ENCODE results near the gene USP1. TPM values are rescaled to one million over a fixed set of nuclear protein-coding genes. Genes with fewer than 3 reads are reported as not detected.

USP1 gene
- total RNA-seq, 2 experiments from 2014 or later = 26.2 to 28.3 TPM

GRCh38 chr1:62462370-62462769, 25.5 kb downstream of the USP1 start:
- TF ChIP-seq, protein P1, sequence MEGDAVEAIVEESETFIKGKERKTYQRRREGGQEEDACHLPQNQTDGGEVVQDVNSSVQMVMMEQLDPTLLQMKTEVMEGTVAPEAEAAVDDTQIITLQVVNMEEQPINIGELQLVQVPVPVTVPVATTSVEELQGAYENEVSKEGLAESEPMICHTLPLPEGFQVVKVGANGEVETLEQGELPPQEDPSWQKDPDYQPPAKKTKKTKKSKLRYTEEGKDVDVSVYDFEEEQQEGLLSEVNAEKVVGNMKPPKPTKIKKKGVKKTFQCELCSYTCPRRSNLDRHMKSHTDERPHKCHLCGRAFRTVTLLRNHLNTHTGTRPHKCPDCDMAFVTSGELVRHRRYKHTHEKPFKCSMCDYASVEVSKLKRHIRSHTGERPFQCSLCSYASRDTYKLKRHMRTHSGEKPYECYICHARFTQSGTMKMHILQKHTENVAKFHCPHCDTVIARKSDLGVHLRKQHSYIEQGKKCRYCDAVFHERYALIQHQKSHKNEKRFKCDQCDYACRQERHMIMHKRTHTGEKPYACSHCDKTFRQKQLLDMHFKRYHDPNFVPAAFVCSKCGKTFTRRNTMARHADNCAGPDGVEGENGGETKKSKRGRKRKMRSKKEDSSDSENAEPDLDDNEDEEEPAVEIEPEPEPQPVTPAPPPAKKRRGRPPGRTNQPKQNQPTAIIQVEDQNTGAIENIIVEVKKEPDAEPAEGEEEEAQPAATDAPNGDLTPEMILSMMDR (IDR thresholded peaks at IDR 0.05) = no peak
- H3K4me1 ChIP-seq (ENCODE audit: insufficient read depth, low read length) = no peaks in the 10 kb centered on the region
- ChIA-PET CTCF (interaction anchor here (0.5 kb wide), 1 partner anchor 46 kb away, joined by 3 read pairs; no protein-coding TSS in a partner anchor), POLR2A (no interaction called here)
- no peak overlapping the region for H3K4me3 ChIP-seq (ENCODE audit: low read length)
- ATAC-seq (ENCODE audit: poor library complexity) (no peak), DNase-seq (no peak)
- H3K36me3 ChIP-seq (ENCODE audit: insufficient read depth, low read length) = no peaks in the 10 kb centered on the region
- H3K4me3 Mint-ChIP-seq = no peak overlapping the region
- no peaks in the 10 kb centered on the region for H3K9me3 Mint-ChIP-seq
- peaks cover 31% of the 10 kb centered on the region for H3K36me3 Mint-ChIP-seq (ENCODE audit: low read depth)
- no peaks in the 10 kb centered on the region for H3K9me3 ChIP-seq (ENCODE audit: control insufficient read depth in 1 of 2, insufficient read depth in 1 of 2, low read length in 2 of 2)
- H3K27me3 Mint-ChIP-seq = no peaks in the 10 kb centered on the region
- intact Hi-C loops (cut with DNase I, micrococcal nuclease) = no loop called here
- H3K27ac Mint-ChIP-seq = no peak overlapping the region
- H3K27me3 ChIP-seq (ENCODE audit: control insufficient read depth in 1 of 2, insufficient read depth in 2 of 2, low read length in 2 of 2) = no peaks in the 10 kb centered on the region
- H3K4me1 Mint-ChIP-seq (ENCODE audit: low read depth) = no peaks in the 10 kb centered on the region
- no peak overlapping the region for H3K27ac ChIP-seq (ENCODE audit: low read depth in 1 of 2, low read length in 2 of 2)

GRCh38 chr1:62467092-62467491, 30.2 kb downstream of the USP1 start:
- ATAC-seq (ENCODE audit: poor library complexity) (no peak), DNase-seq (no peak)
- no peak overlapping the region for H3K4me3 Mint-ChIP-seq
- H3K27me3 Mint-ChIP-seq = no peaks in the 10 kb centered on the region
- H3K27ac ChIP-seq (ENCODE audit: low read depth in 1 of 2, low read length in 2 of 2) = no peak overlapping the region
- no peaks in the 10 kb centered on the region for H3K27me3 ChIP-seq (ENCODE audit: control insufficient read depth in 1 of 2, insufficient read depth in 2 of 2, low read length in 2 of 2)
- POLR2A ChIA-PET = no interaction called here
- no peaks in the 10 kb centered on the region for H3K4me1 Mint-ChIP-seq (ENCODE audit: low read depth)
- H3K4me1 ChIP-seq (ENCODE audit: insufficient read depth, low read length) = no peaks in the 10 kb centered on the region
- TF ChIP-seq, protein P1 (IDR thresholded peaks at IDR 0.05) = no peak
- peaks cover 69% of the 10 kb centered on the region for H3K36me3 Mint-ChIP-seq (ENCODE audit: low read depth)
- intact Hi-C loops (cut with DNase I, micrococcal nuclease) = no loop called here
- H3K27ac Mint-ChIP-seq = no peak overlapping the region
- H3K36me3 ChIP-seq (ENCODE audit: insufficient read depth, low read length) = no peaks in the 10 kb centered on the region
- H3K9me3 Mint-ChIP-seq = peaks cover 3% of the 10 kb centered on the region
- H3K9me3 ChIP-seq (ENCODE audit: control insufficient read depth in 1 of 2, insufficient read depth in 1 of 2, low read length in 2 of 2) = no peaks in the 10 kb centered on the region
- no peak overlapping the region for H3K4me3 ChIP-seq (ENCODE audit: low read length)
- CTCF ChIA-PET = no interaction called here

DNA sequence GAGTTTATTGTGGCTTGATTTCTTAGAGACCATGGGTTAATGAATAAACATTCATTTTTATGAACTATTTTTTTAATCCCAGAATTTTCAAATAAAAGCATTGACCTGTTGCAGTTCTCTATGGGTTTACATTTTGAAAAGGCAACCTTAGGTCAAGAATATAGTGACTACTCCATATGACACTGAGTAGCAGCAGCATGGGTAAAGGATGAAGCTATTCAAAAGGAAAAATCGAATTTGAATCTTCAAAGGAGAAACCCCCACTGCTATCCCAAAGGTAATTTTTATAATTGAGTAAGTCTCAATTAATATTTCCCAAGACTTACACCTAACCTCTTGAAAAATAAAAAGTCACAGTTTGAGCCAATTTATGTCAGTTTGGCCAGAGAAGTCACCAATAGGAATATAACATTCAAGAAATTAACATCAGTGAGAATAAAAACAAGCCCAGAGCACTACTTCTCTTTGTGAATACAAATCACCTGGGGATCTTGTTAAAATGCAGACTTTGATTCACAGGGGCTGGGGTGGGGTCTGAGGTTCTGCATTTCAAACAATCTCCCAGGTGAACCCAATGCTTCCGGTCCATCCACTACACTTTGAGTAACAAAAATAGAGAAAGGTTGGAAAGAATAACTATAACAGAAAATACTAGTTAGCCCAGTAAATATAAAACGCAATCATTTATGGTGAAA, 39.8 kb downstream of the USP1 start:
- POLR2A ChIA-PET = interaction anchor here (0.6 kb wide), 1 partner anchor 12 kb away, joined by 3 read pairs; no protein-coding TSS in a partner anchor
- ATAC-seq (ENCODE audit: poor library complexity) = no peak

More for the DNA sequence above, 39.8 kb downstream of the USP1 start:
- H3K36me3 Mint-ChIP-seq (ENCODE audit: low read depth) = peaks cover 40% of the 10 kb centered on the region
- H3K9me3 ChIP-seq (ENCODE audit: control insufficient read depth in 1 of 2, insufficient read depth in 1 of 2, low read length in 2 of 2) = no peaks in the 10 kb centered on the region
- CTCF ChIA-PET = no interaction called here
- H3K4me3 ChIP-seq (ENCODE audit: low read length) = no peak overlapping the region
- H3K4me1 Mint-ChIP-seq (ENCODE audit: low read depth) = no peaks in the 10 kb centered on the region
- H3K27ac ChIP-seq (ENCODE audit: low read depth in 1 of 2, low read length in 2 of 2) = no peak overlapping the region
- H3K9me3 Mint-ChIP-seq = no peaks in the 10 kb centered on the region
- H3K27me3 Mint-ChIP-seq = no peaks in the 10 kb centered on the region
- intact Hi-C loops (cut with DNase I, micrococcal nuclease) = no loop called here
- TF ChIP-seq, protein P1 (IDR thresholded peaks at IDR 0.05) = no peak
- H3K36me3 ChIP-seq (ENCODE audit: insufficient read depth, low read length) = no peaks in the 10 kb centered on the region
- H3K27me3 ChIP-seq (ENCODE audit: control insufficient read depth in 1 of 2, insufficient read depth in 2 of 2, low read length in 2 of 2) = no peaks in the 10 kb centered on the region
- no peaks in the 10 kb centered on the region for H3K4me1 ChIP-seq (ENCODE audit: insufficient read depth, low read length)
- no peak for DNase-seq
- H3K27ac Mint-ChIP-seq = no peak overlapping the region
- H3K4me3 Mint-ChIP-seq = no peak overlapping the region
